ENCODE data around the gene STARD10.

DNA sequence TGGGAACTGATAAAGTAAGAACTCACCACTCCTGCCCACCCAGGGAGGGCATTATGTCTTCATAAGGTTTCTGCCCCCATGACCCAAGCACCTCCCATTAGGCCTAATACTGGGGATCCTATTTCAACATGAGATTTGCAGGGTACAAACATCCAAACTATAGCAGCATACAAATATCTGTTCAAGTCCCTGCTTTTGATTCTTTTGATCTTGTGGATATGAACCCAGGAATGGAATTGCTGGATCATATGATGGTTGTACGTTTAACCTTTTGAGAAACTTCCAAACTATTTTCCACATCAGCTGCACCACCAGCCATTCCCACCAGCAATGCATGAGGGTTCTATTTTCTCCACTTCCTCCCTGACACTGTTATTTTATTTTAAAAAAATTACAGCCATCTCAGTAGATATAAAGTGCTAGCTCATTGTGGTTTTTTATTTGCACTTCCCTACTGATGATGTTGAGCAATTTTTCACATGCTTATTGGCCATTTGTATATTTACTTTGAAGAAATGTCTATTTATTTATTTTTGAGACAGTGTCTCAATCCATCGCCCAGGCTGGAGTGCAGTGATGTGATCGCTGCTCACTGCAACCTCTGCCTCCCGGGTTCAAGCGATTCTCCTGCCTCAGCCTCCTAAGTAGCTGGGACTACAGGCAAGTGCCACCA is 13.3 kb upstream of the STARD10 start:
- TF ChIP-seq, protein P1, sequence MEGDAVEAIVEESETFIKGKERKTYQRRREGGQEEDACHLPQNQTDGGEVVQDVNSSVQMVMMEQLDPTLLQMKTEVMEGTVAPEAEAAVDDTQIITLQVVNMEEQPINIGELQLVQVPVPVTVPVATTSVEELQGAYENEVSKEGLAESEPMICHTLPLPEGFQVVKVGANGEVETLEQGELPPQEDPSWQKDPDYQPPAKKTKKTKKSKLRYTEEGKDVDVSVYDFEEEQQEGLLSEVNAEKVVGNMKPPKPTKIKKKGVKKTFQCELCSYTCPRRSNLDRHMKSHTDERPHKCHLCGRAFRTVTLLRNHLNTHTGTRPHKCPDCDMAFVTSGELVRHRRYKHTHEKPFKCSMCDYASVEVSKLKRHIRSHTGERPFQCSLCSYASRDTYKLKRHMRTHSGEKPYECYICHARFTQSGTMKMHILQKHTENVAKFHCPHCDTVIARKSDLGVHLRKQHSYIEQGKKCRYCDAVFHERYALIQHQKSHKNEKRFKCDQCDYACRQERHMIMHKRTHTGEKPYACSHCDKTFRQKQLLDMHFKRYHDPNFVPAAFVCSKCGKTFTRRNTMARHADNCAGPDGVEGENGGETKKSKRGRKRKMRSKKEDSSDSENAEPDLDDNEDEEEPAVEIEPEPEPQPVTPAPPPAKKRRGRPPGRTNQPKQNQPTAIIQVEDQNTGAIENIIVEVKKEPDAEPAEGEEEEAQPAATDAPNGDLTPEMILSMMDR (IDR thresholded peaks at IDR 0.05; ENCODE audit: extremely low read depth in 1 of 2, insufficient read depth in 1 of 2, low read depth in 1 of 2, low read length in 2 of 2), result no peak
- TF ChIP-seq POLR2A (IDR thresholded peaks at IDR 0.05; ENCODE audit: low read depth, low read length) (no peak), POLR2AphosphoS5 (IDR thresholded peaks at IDR 0.05; ENCODE audit: insufficient read depth, low read depth, low read length) (no peak), JUN (IDR thresholded peaks at IDR 0.05; ENCODE audit: borderline replicate concordance, insufficient read depth, insufficient read length, low read depth) (no peak), EZH2 (IDR thresholded peaks at IDR 0.05; ENCODE audit: borderline replicate concordance, low read depth, low read length, severe bottlenecking) (no peak), MYC (IDR thresholded peaks at IDR 0.05; ENCODE audit: low read depth, low read length) (no peak)
- TF ChIP-seq, protein P2, sequence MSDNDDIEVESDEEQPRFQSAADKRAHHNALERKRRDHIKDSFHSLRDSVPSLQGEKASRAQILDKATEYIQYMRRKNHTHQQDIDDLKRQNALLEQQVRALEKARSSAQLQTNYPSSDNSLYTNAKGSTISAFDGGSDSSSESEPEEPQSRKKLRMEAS (IDR thresholded peaks at IDR 0.05; ENCODE audit: insufficient read depth, insufficient read length), result no peak
